Fibroblast of lung (primary cell): ENCODE data around the gene FSD1. TPM values are rescaled to one million over a fixed set of nuclear protein-coding genes. Genes with fewer than 3 reads are reported as not detected.

Experiments
- DNase-seq, 2 donors: peaks; one replicate each; pipeline versions ENCODE4 v3.0.0 to v3.0.0-alpha.2; 2010; ENCODE audit warnings: low read depth in 2 of 2
- H2AFZ ChIP-seq: 2 replicates; pipeline ENCODE4 v1.5.1; 2012; ENCODE audit warnings: low read length, control low read depth, inconsistent platforms
- H3K27ac ChIP-seq: 2 replicates; pipeline ENCODE4 v1.5.1; 2011; ENCODE audit warnings: low read length, control low read depth; ENCODE audit not compliant: insufficient read depth
- H3K27me3 ChIP-seq: 2 replicates; pipeline ENCODE4 v1.5.1; 2011; ENCODE audit warnings: mild to moderate bottlenecking, low read length; ENCODE audit not compliant: control insufficient read depth, insufficient read depth
- H3K36me3 ChIP-seq: 2 replicates; pipeline ENCODE4 v1.5.1; 2011; ENCODE audit warnings: low read length; ENCODE audit not compliant: control insufficient read depth, insufficient read depth
- H3K4me1 ChIP-seq: 2 replicates; pipeline ENCODE4 v1.5.1; 2011; ENCODE audit warnings: low read length; ENCODE audit not compliant: control insufficient read depth, insufficient read depth; ENCODE audit errors: extremely low read depth
- H3K4me2 ChIP-seq: 2 replicates; pipeline ENCODE4 v1.5.1; 2011; ENCODE audit warnings: low read length, control low read depth; ENCODE audit not compliant: insufficient read depth; ENCODE audit errors: extremely low read depth
- H3K4me3 ChIP-seq, 4 experiments: fragments of 200-600 bp in 1 of 4; sonication (generic) in 1 of 4; replicated peaks in 1 of 4; 2 replicates each; pipeline ENCODE4 v1.5.1; 2011 to 2016; ENCODE audit warnings: low read length in 4 of 4, low read depth in 3 of 4, mild to moderate bottlenecking in 3 of 4, control low read depth in 2 of 4, inconsistent platforms in 1 of 4, mixed read lengths in 1 of 4; ENCODE audit not compliant: insufficient read depth in 1 of 4; ENCODE audit errors: control extremely low read depth in 1 of 4
- H3K79me2 ChIP-seq: 2 replicates; pipeline ENCODE4 v1.5.1; 2012; ENCODE audit warnings: mild to moderate bottlenecking, low read length, inconsistent platforms; ENCODE audit not compliant: control insufficient read depth, insufficient read depth
- H3K9ac ChIP-seq: 2 replicates; pipeline ENCODE4 v1.5.1; 2011; ENCODE audit warnings: mild to moderate bottlenecking, low read length, control low read depth; ENCODE audit not compliant: insufficient read depth
- H3K9me3 ChIP-seq: 2 replicates; pipeline ENCODE4 v1.5.1; 2012; ENCODE audit warnings: low read depth, low read length; ENCODE audit not compliant: control insufficient read depth, insufficient read depth
- H4K20me1 ChIP-seq: 2 replicates; pipeline ENCODE4 v1.5.1; 2011; ENCODE audit warnings: low read length; ENCODE audit not compliant: control insufficient read depth, insufficient read depth; ENCODE audit errors: extremely low read depth
- CTCF ChIP-seq, 2 donors: IDR thresholded peaks in 1 of 2; conservative IDR thresholded peaks in 1 of 2; 1 replicate in 1 of 2; 2 replicates in 1 of 2; pipeline ENCODE4 v1.5.1; 2011 to 2012; ENCODE audit warnings: low read length in 2 of 2, control low read depth in 1 of 2, inconsistent platforms in 1 of 2, low read depth in 1 of 2, mild to moderate bottlenecking in 1 of 2
- EZH2 ChIP-seq: IDR thresholded peaks from 2 replicates; pipeline ENCODE4 v1.5.1; 2012; ENCODE audit warnings: low read length, control low read depth, mild to moderate bottlenecking; ENCODE audit errors: missing control alignments
- polyA plus RNA-seq, 2 donors: library from polyadenylated mRNA; depleted of rRNA in 1 of 2; stranded (reverse) in 1 of 2; unstranded in 1 of 2; fragments of >200 nt; gene quantifications; 2 replicates each; pipeline ENCODE4 v1.2.1, GENCODE V29; 2011 to 2012; ENCODE audit warnings: missing spikeins in 1 of 2
- total RNA-seq: library from RNA; depleted of rRNA; stranded (reverse); fragments of >200 nt; gene quantifications from 2 replicates; pipeline ENCODE4 v1.2.1, GENCODE V29; 2014

Gene FSD1
- total and polyA plus RNA-seq, 2 donors (not counting 1 experiment from before 2014, with no cell fraction given): 4.6 to 10.1 TPM

- TF ChIP-seq EZH2 (no peak), CTCF (conservative IDR thresholded peaks at IDR 0.05 in 1 of 2, IDR thresholded peaks at IDR 0.05 in 1 of 2; ENCODE audit: low read depth in 1 of 2, low read length in 2 of 2) (no peak)
- no peaks in the 10 kb centered on the region for H4K20me1 ChIP-seq
- no peaks in the 10 kb centered on the region for H3K4me1 ChIP-seq
- no peak overlapping the region for H3K4me3 ChIP-seq
- no peaks in the 10 kb centered on the region for H3K27me3 ChIP-seq
- H3K4me2 ChIP-seq: no peak overlapping the region
- no peak for DNase-seq
- H3K9ac ChIP-seq: no peak overlapping the region
- no peak overlapping the region for H2AFZ ChIP-seq
- no peaks in the 10 kb centered on the region for H3K79me2 ChIP-seq
- no peak overlapping the region for H3K27ac ChIP-seq
- H3K36me3 ChIP-seq: peaks cover 36% of the 10 kb centered on the region
- no peaks in the 10 kb centered on the region for H3K9me3 ChIP-seq
Measured at GRCh38 chr19:4357921-4358326, 53.5 kb downstream of the FSD1 start.

DNA sequence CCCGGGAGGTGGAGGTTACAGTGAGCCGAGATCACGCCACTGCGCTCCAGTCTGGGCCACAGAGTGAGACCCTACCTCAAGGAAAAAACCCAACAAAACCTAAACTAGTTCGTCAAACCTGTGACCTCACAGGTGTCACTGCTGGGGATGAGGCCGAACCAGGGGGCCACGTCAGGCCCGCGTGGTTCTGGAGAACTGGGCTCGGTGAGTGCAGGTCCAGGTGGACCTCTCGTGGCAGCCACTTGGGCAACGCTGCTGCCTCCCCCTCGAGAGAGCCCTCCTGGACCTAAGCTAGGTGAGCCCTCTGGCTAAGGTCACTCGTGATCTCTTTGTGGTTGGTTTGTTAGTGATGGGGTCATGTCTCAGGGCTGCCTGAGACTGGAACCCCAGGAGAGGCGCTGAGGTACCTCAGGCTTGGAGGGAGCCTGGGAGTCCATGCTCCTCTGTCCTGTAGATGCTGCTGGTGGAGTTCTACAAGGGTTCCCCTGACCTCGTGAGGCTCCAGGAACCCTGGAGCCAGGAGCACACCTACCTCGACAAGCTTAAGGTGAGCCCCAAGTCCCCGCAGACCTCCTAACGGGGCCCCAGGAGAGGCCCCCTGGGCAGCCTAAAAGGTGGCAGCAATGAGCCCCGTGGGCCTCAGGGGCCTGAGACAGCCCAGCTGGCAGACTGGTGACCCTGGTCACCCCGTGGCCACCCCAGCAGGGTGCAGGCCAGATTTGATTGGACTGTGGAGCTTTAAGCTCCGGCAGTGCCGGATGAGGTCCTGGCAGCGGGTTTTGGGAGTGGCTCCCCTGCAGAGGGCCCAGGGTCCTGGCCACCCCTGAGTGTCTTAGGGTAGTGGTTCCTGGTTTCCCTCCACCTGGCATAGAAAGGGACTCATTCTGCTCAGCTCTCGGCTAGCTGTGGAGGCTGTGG is 54.6 kb downstream of the FSD1 start:
- Histone ChIP-seq H3K27ac (no peak overlapping the region), H2AFZ (no peak overlapping the region), H3K4me3 (no peak overlapping the region), H3K4me1 (no peaks in the 10 kb centered on the region), H3K9ac (no peak overlapping the region), H4K20me1 (no peaks in the 10 kb centered on the region), H3K4me2 (no peak overlapping the region), H3K79me2 (no peaks in the 10 kb centered on the region), H3K9me3 (no peaks in the 10 kb centered on the region), H3K36me3 (peaks cover 44% of the 10 kb centered on the region), H3K27me3 (no peaks in the 10 kb centered on the region)
- DNase-seq: no peak
- no peak for TF ChIP-seq CTCF (conservative IDR thresholded peaks at IDR 0.05 in 1 of 2, IDR thresholded peaks at IDR 0.05 in 1 of 2; ENCODE audit: low read depth in 1 of 2, low read length in 2 of 2)
- TF ChIP-seq EZH2: no peak

DNA sequence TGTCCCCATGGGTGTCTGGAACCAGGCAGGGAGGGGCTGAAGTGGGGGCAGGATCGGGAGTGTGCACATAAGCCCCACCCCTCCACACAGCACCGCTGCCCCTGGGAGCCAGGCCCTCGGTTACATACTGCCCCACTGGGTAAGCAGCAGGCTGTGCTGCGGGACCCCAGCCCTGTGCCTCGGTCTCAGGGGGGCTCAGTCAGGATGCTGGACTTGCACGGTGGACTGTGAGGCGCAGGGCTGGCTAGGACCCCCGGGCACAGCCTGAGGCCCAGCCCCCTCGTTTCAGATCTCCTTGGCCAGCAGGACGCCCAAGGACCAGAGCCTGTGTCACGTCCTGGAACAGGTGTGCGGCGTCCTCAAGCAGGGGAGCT is 55.2 kb downstream of the FSD1 start:
- TF ChIP-seq CTCF (conservative IDR thresholded peaks at IDR 0.05 in 1 of 2, IDR thresholded peaks at IDR 0.05 in 1 of 2; ENCODE audit: low read depth in 1 of 2, low read length in 2 of 2) (no peak), EZH2 (no peak)
- Histone ChIP-seq H3K79me2 (no peaks in the 10 kb centered on the region), H4K20me1 (no peaks in the 10 kb centered on the region), H2AFZ (no peak overlapping the region), H3K9ac (no peak overlapping the region), H3K27me3 (no peaks in the 10 kb centered on the region), H3K4me1 (no peaks in the 10 kb centered on the region), H3K36me3 (peaks cover 45% of the 10 kb centered on the region), H3K27ac (no peak overlapping the region), H3K9me3 (no peaks in the 10 kb centered on the region), H3K4me3 (no peak overlapping the region), H3K4me2 (no peak overlapping the region)
- DNase-seq: no peak
